Caco-2 (cell line): ENCODE measurements around the gene ESRRG. TPM values are rescaled to one million over a fixed set of nuclear protein-coding genes. Genes with fewer than 3 reads are reported as not detected.

Source experiments
- BruUV-seq: library from RNA; stranded (reverse); fragments of 400-500 nt; replicated peaks from 2 replicates; lab custom pipeline; 2021; lab: Mats Ljungman, UMichigan
- CTCF ChIA-PET: fragments of 300-600 bp; sonication (Branson Sonifier 250); formaldehyde crosslinking; loops from one replicate; lab custom pipeline; 2022; ENCODE audit warnings: antibody characterized with exemption; lab: Charles Lee
- POLR2A ChIA-PET: fragments of 300-600 bp; sonication (Branson Sonifier 250); formaldehyde crosslinking; loops from one replicate; lab custom pipeline; 2022; ENCODE audit warnings: antibody characterized with exemption; lab: Charles Lee
- DNase-seq, 2 experiments: peaks; one replicate each; pipeline versions ENCODE4 v3.0.0 to v3.0.0-alpha.2; 2020 to 2022
- H3K27me3 ChIP-seq: replicated peaks from 2 replicates; pipeline ENCODE4 v1.6.0; 2011; ENCODE audit warnings: low read length; ENCODE audit not compliant: control insufficient read depth, insufficient read depth
- H3K36me3 ChIP-seq: 2 replicates; pipeline ENCODE4 v1.5.1; 2011; ENCODE audit warnings: low read length; ENCODE audit not compliant: control insufficient read depth, insufficient read depth
- H3K4me1 ChIP-seq: fragments of 250-450 bp; sonication (Bioruptor Pico); 2 replicates; pipeline ENCODE4 v1.5.1; 2020; ENCODE audit warnings: mild to moderate bottlenecking
- H3K4me3 ChIP-seq: 2 replicates; pipeline ENCODE4 v1.5.1; 2011; ENCODE audit warnings: low read depth, mild to moderate bottlenecking, control low read depth, low read length
- H3K9me3 ChIP-seq: fragments of 250-450 bp; sonication (Bioruptor Pico); 2 replicates; pipeline ENCODE4 v1.5.1; 2020; ENCODE audit warnings: mild to moderate bottlenecking, moderate library complexity
- H3K27ac Mint-ChIP-seq: one replicate; pipeline ENCODE4 v1.8.0; 2022; ENCODE audit warnings: mixed read lengths; ENCODE audit not compliant: unreplicated experiment
- H3K27me3 Mint-ChIP-seq: one replicate; pipeline ENCODE4 v1.8.0; 2022; ENCODE audit warnings: mixed read lengths; ENCODE audit not compliant: insufficient read depth, unreplicated experiment
- H3K36me3 Mint-ChIP-seq: one replicate; pipeline ENCODE4 v1.8.0; 2022; ENCODE audit warnings: mild to moderate bottlenecking, mixed read lengths; ENCODE audit not compliant: insufficient read depth, unreplicated experiment
- H3K4me1 Mint-ChIP-seq: one replicate; pipeline ENCODE4 v1.8.0; 2022; ENCODE audit warnings: low read depth, mixed read lengths; ENCODE audit not compliant: unreplicated experiment
- H3K4me3 Mint-ChIP-seq: one replicate; pipeline ENCODE4 v1.8.0; 2022; ENCODE audit warnings: mild to moderate bottlenecking, moderate library complexity, mixed read lengths; ENCODE audit not compliant: unreplicated experiment
- H3K9me3 Mint-ChIP-seq: one replicate; pipeline ENCODE4 v1.8.0; 2022; ENCODE audit warnings: mixed read lengths; ENCODE audit not compliant: unreplicated experiment
- intact Hi-C: fragments of 100-400 bp; cut with micrococcal nuclease; formaldehyde crosslinking; loops from one replicate; pipeline ENCODE4 v1.10.0; 2022; ENCODE audit not compliant: unreplicated experiment
- total RNA-seq: library from RNA; stranded (reverse); gene quantifications from 2 replicates; pipeline ENCODE4 v1.2.3, GENCODE V29; 2022
- TF ChIP-seq, protein P1 (sequence below), 2 experiments: fragments of 200-600 bp in 1 of 2; IDR thresholded peaks; 1 replicate in 1 of 2; 2 replicates in 1 of 2; pipeline versions ENCODE4 v1.5.1 to v1.8.0; 2011 to 2022; ENCODE audit warnings: antibody characterized with exemption in 1 of 2, control low read depth in 1 of 2, inconsistent platforms in 1 of 2, low read depth in 1 of 2, low read length in 1 of 2, mild to moderate bottlenecking in 1 of 2, moderate library complexity in 1 of 2; ENCODE audit not compliant: insufficient read depth in 1 of 2, severe bottlenecking in 1 of 2, unreplicated experiment in 1 of 2

The ESRRG gene
- total RNA-seq, 1 experiment from 2014 or later, result 6.6 TPM

DNA sequence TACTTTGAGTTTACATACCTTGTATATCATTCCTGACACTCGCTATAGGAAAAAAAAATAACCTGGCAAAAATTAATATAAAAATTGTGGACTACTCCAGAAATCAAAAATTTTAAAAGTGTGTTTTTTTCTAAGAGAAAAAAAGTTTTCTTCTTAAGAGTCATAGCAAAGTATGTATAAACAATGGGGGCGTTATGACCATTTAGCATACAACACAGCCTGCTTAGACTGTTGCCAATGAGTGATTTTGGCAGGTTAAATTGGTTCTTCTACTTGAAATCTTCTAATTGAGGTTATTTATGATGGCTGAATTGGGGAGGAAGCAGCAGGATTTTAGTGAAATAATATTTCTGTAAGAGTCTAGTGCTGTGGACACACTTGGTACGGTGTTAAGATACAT is 169.5 kb downstream of the ESRRG start:
- H3K4me3 ChIP-seq, result no peak overlapping the region
- peaks cover 8% of the 10 kb centered on the region; the same call in 1 of the 2 replicates for H3K4me1 ChIP-seq
- H3K27ac Mint-ChIP-seq, result no peak overlapping the region
- CTCF ChIA-PET, result no interaction called here
- POLR2A ChIA-PET, result no interaction called here
- BruUV-seq, result no TSS peak
- DNase-seq, result no peak
- no peaks in the 10 kb centered on the region for H3K36me3 Mint-ChIP-seq
- H3K9me3 ChIP-seq, result no peaks in the 10 kb centered on the region
- H3K27me3 Mint-ChIP-seq, result no peaks in the 10 kb centered on the region
- H3K4me1 Mint-ChIP-seq, result peaks cover 7% of the 10 kb centered on the region
- intact Hi-C loops, result no loop called here
- TF ChIP-seq, protein P1, sequence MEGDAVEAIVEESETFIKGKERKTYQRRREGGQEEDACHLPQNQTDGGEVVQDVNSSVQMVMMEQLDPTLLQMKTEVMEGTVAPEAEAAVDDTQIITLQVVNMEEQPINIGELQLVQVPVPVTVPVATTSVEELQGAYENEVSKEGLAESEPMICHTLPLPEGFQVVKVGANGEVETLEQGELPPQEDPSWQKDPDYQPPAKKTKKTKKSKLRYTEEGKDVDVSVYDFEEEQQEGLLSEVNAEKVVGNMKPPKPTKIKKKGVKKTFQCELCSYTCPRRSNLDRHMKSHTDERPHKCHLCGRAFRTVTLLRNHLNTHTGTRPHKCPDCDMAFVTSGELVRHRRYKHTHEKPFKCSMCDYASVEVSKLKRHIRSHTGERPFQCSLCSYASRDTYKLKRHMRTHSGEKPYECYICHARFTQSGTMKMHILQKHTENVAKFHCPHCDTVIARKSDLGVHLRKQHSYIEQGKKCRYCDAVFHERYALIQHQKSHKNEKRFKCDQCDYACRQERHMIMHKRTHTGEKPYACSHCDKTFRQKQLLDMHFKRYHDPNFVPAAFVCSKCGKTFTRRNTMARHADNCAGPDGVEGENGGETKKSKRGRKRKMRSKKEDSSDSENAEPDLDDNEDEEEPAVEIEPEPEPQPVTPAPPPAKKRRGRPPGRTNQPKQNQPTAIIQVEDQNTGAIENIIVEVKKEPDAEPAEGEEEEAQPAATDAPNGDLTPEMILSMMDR (IDR thresholded peaks at IDR 0.05; ENCODE audit: insufficient read depth in 1 of 2, low read depth in 1 of 2, low read length in 1 of 2, severe bottlenecking in 1 of 2, unreplicated experiment in 1 of 2), result no peak
- H3K9me3 Mint-ChIP-seq, result no peaks in the 10 kb centered on the region
- no peaks in the 10 kb centered on the region for H3K27me3 ChIP-seq
- no peak overlapping the region for H3K4me3 Mint-ChIP-seq
- no peaks in the 10 kb centered on the region for H3K36me3 ChIP-seq

DNA sequence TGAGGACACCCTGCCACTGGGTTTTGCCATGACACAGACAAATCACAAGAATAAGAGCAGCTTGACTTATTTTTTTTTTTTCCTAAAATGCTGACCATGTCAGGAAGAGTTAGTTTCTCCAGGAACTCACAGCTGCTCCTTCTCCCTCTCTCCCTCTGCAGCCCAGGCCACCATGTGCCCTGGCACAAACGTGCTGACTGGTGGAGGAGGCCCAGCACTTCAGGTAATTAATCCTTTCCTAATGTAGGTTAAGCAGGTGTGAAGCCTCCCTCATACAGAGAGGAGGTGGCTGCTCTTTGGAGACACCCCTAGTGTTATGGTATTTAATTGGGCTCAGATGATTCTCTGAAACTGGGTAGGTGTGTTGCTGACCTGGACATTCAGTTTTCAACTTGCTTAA is 170.2 kb downstream of the ESRRG start:
- H3K27ac Mint-ChIP-seq, result no peak overlapping the region
- H3K4me3 Mint-ChIP-seq, result no peak overlapping the region
- Histone ChIP-seq H3K4me1 (peaks cover 8% of the 10 kb centered on the region; the same call in 1 of the 2 replicates), H3K27me3 (no peaks in the 10 kb centered on the region), H3K36me3 (no peaks in the 10 kb centered on the region), H3K9me3 (no peaks in the 10 kb centered on the region), H3K4me3 (no peak overlapping the region)
- ChIA-PET POLR2A (no interaction called here), CTCF (no interaction called here)
- intact Hi-C loops, result no loop called here
- TF ChIP-seq, protein P1 (IDR thresholded peaks at IDR 0.05; ENCODE audit: insufficient read depth in 1 of 2, low read depth in 1 of 2, low read length in 1 of 2, severe bottlenecking in 1 of 2, unreplicated experiment in 1 of 2), result no peak
- no peaks in the 10 kb centered on the region for H3K27me3 Mint-ChIP-seq
- DNase-seq, result no peak
- peaks cover 7% of the 10 kb centered on the region for H3K4me1 Mint-ChIP-seq
- no TSS peak for BruUV-seq
- no peaks in the 10 kb centered on the region for H3K9me3 Mint-ChIP-seq
- H3K36me3 Mint-ChIP-seq, result no peaks in the 10 kb centered on the region

DNA sequence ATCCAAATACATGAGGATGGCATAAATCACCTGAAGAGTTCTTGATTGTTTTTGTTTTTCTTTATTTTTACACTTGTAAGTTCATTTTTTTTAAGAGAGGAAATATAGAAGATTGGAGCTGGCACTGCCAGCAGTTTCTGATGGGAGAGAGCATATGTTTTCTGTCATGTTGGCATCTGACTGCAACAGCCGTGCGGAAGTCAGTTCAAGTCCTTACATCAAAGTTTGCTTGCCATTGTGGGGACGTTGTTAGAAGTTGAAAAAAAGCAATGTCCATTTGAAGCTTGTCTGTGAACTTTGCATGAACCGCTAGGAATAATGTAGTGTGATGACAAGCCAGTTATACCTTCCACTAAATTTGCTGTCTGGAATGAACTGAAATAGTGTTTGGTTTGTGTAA is 173.4 kb downstream of the ESRRG start:
- intact Hi-C loops, result no loop called here
- H3K36me3 Mint-ChIP-seq, result no peaks in the 10 kb centered on the region
- no TSS peak for BruUV-seq

More for the DNA sequence above, 173.4 kb downstream of the ESRRG start:
- DNase-seq, result no peak
- Histone ChIP-seq H3K27me3 (no peaks in the 10 kb centered on the region), H3K36me3 (no peaks in the 10 kb centered on the region), H3K9me3 (no peaks in the 10 kb centered on the region), H3K4me1 (peaks cover 4% of the 10 kb centered on the region; the same call in 1 of the 2 replicates), H3K4me3 (no peak overlapping the region)
- H3K4me1 Mint-ChIP-seq, result peaks cover 3% of the 10 kb centered on the region
- POLR2A ChIA-PET, result no interaction called here
- no peaks in the 10 kb centered on the region for H3K9me3 Mint-ChIP-seq
- CTCF ChIA-PET, result no interaction called here
- no peak overlapping the region for H3K27ac Mint-ChIP-seq
- H3K4me3 Mint-ChIP-seq, result no peak overlapping the region
- TF ChIP-seq, protein P1 (IDR thresholded peaks at IDR 0.05; ENCODE audit: insufficient read depth in 1 of 2, low read depth in 1 of 2, low read length in 1 of 2, severe bottlenecking in 1 of 2, unreplicated experiment in 1 of 2), result no peak
- no peaks in the 10 kb centered on the region for H3K27me3 Mint-ChIP-seq
